ENCODE results near the gene BMP7. TPM values are rescaled to one million over a fixed set of nuclear protein-coding genes. Genes with fewer than 3 reads are reported as not detected.

BMP7 gene
- total and polyA plus RNA-seq, 9 donors: 0.07 to 19.4 (median 0.83) TPM

- no peak overlapping the region for H3K4me3 ChIP-seq
- TF ChIP-seq CTCF (IDR thresholded peaks at IDR 0.05) (no peak), EP300 (IDR thresholded peaks at IDR 0.05) (no peak), POLR2A (IDR thresholded peaks at IDR 0.05) (no peak)
- H3K9me3 ChIP-seq: no peaks in the 10 kb centered on the region
- 15 to 27% (median 17%) methylated on average over 26 of the region's 26 CpGs for WGBS, 3 donors
- intact Hi-C loops (cut with DNase I): no loop called here
- no peaks in the 10 kb centered on the region for H3K27me3 ChIP-seq
- no peaks in the 10 kb centered on the region for H3K4me1 ChIP-seq (ENCODE audit: insufficient read depth)
- no peaks in the 10 kb centered on the region for H3K36me3 ChIP-seq
- no peak for DNase-seq
- H3K27ac ChIP-seq: no peak overlapping the region
Observed at GRCh38 chr20:57167971-57168701, 98.3 kb downstream of the BMP7 start.

GRCh38 chr20:57167292-57167655 is 99.2 kb downstream of the BMP7 start:
- no peak for TF ChIP-seq CTCF (IDR thresholded peaks at IDR 0.05)
- no peak for TF ChIP-seq POLR2A (IDR thresholded peaks at IDR 0.05)
- TF ChIP-seq EP300 (IDR thresholded peaks at IDR 0.05): no peak
- Histone ChIP-seq H3K4me1 (ENCODE audit: insufficient read depth) (no peaks in the 10 kb centered on the region), H3K27ac (no peak overlapping the region), H3K36me3 (no peaks in the 10 kb centered on the region), H3K4me3 (no peak overlapping the region), H3K27me3 (no peaks in the 10 kb centered on the region), H3K9me3 (no peaks in the 10 kb centered on the region)
- DNase-seq: no peak
- intact Hi-C loops (cut with DNase I): no loop called here
- 88 to 92% (median 91%) methylated on average over 8 of the region's 8 CpGs for WGBS, 3 donors

- H3K9me3 ChIP-seq: no peaks in the 10 kb centered on the region
- no peak overlapping the region for H3K4me3 ChIP-seq
- no peaks in the 10 kb centered on the region for H3K27me3 ChIP-seq
- no peak for DNase-seq
- intact Hi-C loops (cut with DNase I): no loop called here
- 85 to 87% (median 86%) methylated on average over 18 of the region's 18 CpGs for WGBS, 3 donors
- TF ChIP-seq CTCF (IDR thresholded peaks at IDR 0.05) (no peak), POLR2A (IDR thresholded peaks at IDR 0.05) (no peak), EP300 (IDR thresholded peaks at IDR 0.05) (no peak)
- H3K36me3 ChIP-seq: no peaks in the 10 kb centered on the region
- no peaks in the 10 kb centered on the region for H3K4me1 ChIP-seq (ENCODE audit: insufficient read depth)
- H3K27ac ChIP-seq: no peak overlapping the region
Observed at GRCh38 chr20:57166568-57167291, 99.7 kb downstream of the BMP7 start.

GRCh38 chr20:57165427-57166004 is 100.9 kb downstream of the BMP7 start:
- Histone ChIP-seq H3K27ac (no peak overlapping the region), H3K9me3 (no peaks in the 10 kb centered on the region), H3K36me3 (no peaks in the 10 kb centered on the region), H3K27me3 (no peaks in the 10 kb centered on the region), H3K4me1 (ENCODE audit: insufficient read depth) (no peaks in the 10 kb centered on the region), H3K4me3 (no peak overlapping the region)
- intact Hi-C loops (cut with DNase I): no loop called here
- TF ChIP-seq POLR2A (IDR thresholded peaks at IDR 0.05) (no peak), CTCF (IDR thresholded peaks at IDR 0.05) (no peak), EP300 (IDR thresholded peaks at IDR 0.05) (no peak)
- WGBS, 3 donors: 90 to 96% (median 92%) methylated on average over 13 of the region's 13 CpGs
- DNase-seq: no peak
